CD4-positive, alpha-beta T cell treated with Interferon alpha-2 for 1 hour (primary cell): ENCODE data around the gene SLBP.

ENCODE experiments used
- DNase-seq, 2 donors: peaks; one replicate each; pipeline ENCODE4 v3.0.0-alpha.2; 2020 to 2022

Gene SLBP

GRCh38 chr4:1748465-1748995 lies 36.4 kb upstream of the SLBP start:
- peak; percentile 67 to 76 for DNase-seq

- no peak for DNase-seq
Observed at GRCh38 chr4:1747603-1747967, 35.5 kb upstream of the SLBP start.

GRCh38 chr4:1746919-1747602 lies 34.9 kb upstream of the SLBP start:
- DNase-seq: no peak

- DNase-seq: peak; percentile 77 to 80
Observed at GRCh38 chr4:1746265-1746691, 34.2 kb upstream of the SLBP start.

GRCh38 chr4:1745697-1746096 lies 33.6 kb upstream of the SLBP start:
- DNase-seq: no peak

- DNase-seq: no peak
Observed at GRCh38 chr4:1745165-1745564, 33.0 kb upstream of the SLBP start.

- DNase-seq: no peak
Observed at GRCh38 chr4:1744552-1744951, 32.4 kb upstream of the SLBP start.

- no peak for DNase-seq
Observed at GRCh38 chr4:1743975-1744374, 31.9 kb upstream of the SLBP start.

GRCh38 chr4:1743551-1743950 lies 31.4 kb upstream of the SLBP start:
- no peak for DNase-seq

GRCh38 chr4:1741208-1741607 lies 29.1 kb upstream of the SLBP start:
- DNase-seq: no peak

- no peak for DNase-seq
Observed at GRCh38 chr4:1740021-1740545, 28.0 kb upstream of the SLBP start.

- DNase-seq: no peak
Observed at GRCh38 chr4:1739358-1739757, 27.2 kb upstream of the SLBP start.

GRCh38 chr4:1738410-1738809 lies 26.3 kb upstream of the SLBP start:
- DNase-seq: no peak

- no peak for DNase-seq
Observed at GRCh38 chr4:1737666-1738065, 25.5 kb upstream of the SLBP start.

- no peak for DNase-seq
Observed at GRCh38 chr4:1736812-1737211, 24.7 kb upstream of the SLBP start.

GRCh38 chr4:1735215-1735614 lies 23.1 kb upstream of the SLBP start:
- no peak for DNase-seq

GRCh38 chr4:1732911-1733310 lies 20.8 kb upstream of the SLBP start:
- DNase-seq: no peak

- DNase-seq: no peak
Observed at GRCh38 chr4:1731180-1731579, 19.1 kb upstream of the SLBP start.

GRCh38 chr4:1730532-1731135 lies 18.5 kb upstream of the SLBP start:
- no peak for DNase-seq

- DNase-seq: no peak
Observed at GRCh38 chr4:1728061-1728980, 16.2 kb upstream of the SLBP start.

GRCh38 chr4:1727117-1728031 lies 15.3 kb upstream of the SLBP start:
- peak in 1 of 2 donors; percentile 46 for DNase-seq
